GM23338 (cell line): Measurements from ENCODE around the gene DHRS7B. TPM values are rescaled to one million over a fixed set of nuclear protein-coding genes. Genes with fewer than 3 reads are reported as not detected.

Experiments
- ATAC-seq: fragments of 200-7000 bp; cut with Tn5 transposase; 3 replicates; pipeline ENCODE4 v1.9.1; 2020
- DNase-seq: peaks from one replicate; pipeline ENCODE4 v3.0.0-alpha.2; 2015; ENCODE audit warnings: low spot score
- H2AFZ ChIP-seq: fragments of 200-600 bp; sonication (generic); 2 replicates; pipeline ENCODE4 v1.8.0; 2016; ENCODE audit warnings: antibody characterized with exemption, mild to moderate bottlenecking, moderate library complexity
- H3F3A ChIP-seq: fragments of 200-600 bp; sonication (generic); replicated peaks from 2 replicates; pipeline ENCODE4 v1.8.0; 2017; ENCODE audit warnings: antibody characterized with exemption, mixed run types, low read depth
- H3K27ac ChIP-seq: fragments of 200-600 bp; sonication (generic); 2 replicates; pipeline ENCODE4 v1.6.1; 2016; ENCODE audit warnings: low read depth
- H3K27me3 ChIP-seq: fragments of 200-600 bp; sonication (generic); 2 replicates; pipeline ENCODE4 v1.8.0; 2016; ENCODE audit warnings: mild to moderate bottlenecking, mixed run types, moderate library complexity; ENCODE audit not compliant: insufficient read depth
- H3K36me3 ChIP-seq: fragments of 200-600 bp; sonication (generic); 2 replicates; pipeline ENCODE4 v1.8.0; 2016; ENCODE audit warnings: mild to moderate bottlenecking; ENCODE audit not compliant: insufficient read depth
- H3K4me1 ChIP-seq: fragments of 200-600 bp; sonication (generic); 2 replicates; pipeline ENCODE4 v1.8.0; 2016; ENCODE audit warnings: mild to moderate bottlenecking, moderate library complexity; ENCODE audit not compliant: insufficient read depth
- H3K4me2 ChIP-seq: fragments of 200-600 bp; sonication (generic); 2 replicates; pipeline ENCODE4 v1.7.1; 2017; ENCODE audit warnings: mixed run types
- H3K4me3 ChIP-seq: fragments of 200-600 bp; sonication (generic); 2 replicates; pipeline ENCODE4 v1.6.1; 2016; ENCODE audit warnings: mixed run types
- H3K79me2 ChIP-seq: fragments of 200-600 bp; sonication (generic); replicated peaks from 2 replicates; pipeline ENCODE4 v1.8.0; 2017; ENCODE audit warnings: mild to moderate bottlenecking; ENCODE audit not compliant: insufficient read depth
- H3K9me2 ChIP-seq: fragments of 200-600 bp; sonication (generic); 2 replicates; pipeline ENCODE4 v1.8.0; 2017; ENCODE audit not compliant: insufficient read depth
- H4K20me1 ChIP-seq: fragments of 200-600 bp; sonication (generic); replicated peaks from 2 replicates; pipeline ENCODE4 v1.8.0; 2017; ENCODE audit warnings: mild to moderate bottlenecking; ENCODE audit not compliant: insufficient read depth
- H3K27ac Mint-ChIP-seq: 2 replicates; pipeline ENCODE4 v1.8.0; 2020; ENCODE audit warnings: inconsistent platforms, mild to moderate bottlenecking, moderate library complexity, mixed read lengths
- H3K27me3 Mint-ChIP-seq: 3 replicates; pipeline ENCODE4 v1.8.0; 2022; ENCODE audit warnings: low read depth, mild to moderate bottlenecking, moderate library complexity, mixed read lengths, inconsistent platforms; ENCODE audit not compliant: insufficient read depth, poor library complexity
- H3K36me3 Mint-ChIP-seq: 3 replicates; pipeline ENCODE4 v1.8.0; 2021; ENCODE audit warnings: low read depth, mild to moderate bottlenecking, inconsistent platforms, moderate library complexity, mixed read lengths
- H3K4me1 Mint-ChIP-seq: 3 replicates; pipeline ENCODE4 v1.8.0; 2020; ENCODE audit warnings: mild to moderate bottlenecking, inconsistent platforms, mixed read lengths
- H3K4me3 Mint-ChIP-seq: 3 replicates; pipeline ENCODE4 v1.8.0; 2021; ENCODE audit warnings: moderate library complexity, mild to moderate bottlenecking, inconsistent platforms, mixed read lengths
- H3K9me3 Mint-ChIP-seq: 3 replicates; pipeline ENCODE4 v1.8.0; 2020; ENCODE audit warnings: moderate library complexity, mild to moderate bottlenecking, inconsistent platforms, mixed read lengths
- CREB1 ChIP-seq: fragments of 250-450 bp; sonication (Bioruptor Pico); IDR thresholded peaks from 2 replicates; pipeline ENCODE4 v1.5.0; 2020; ENCODE audit warnings: low read depth, mild to moderate bottlenecking, moderate library complexity
- EZH2 ChIP-seq: fragments of 200-600 bp; sonication (generic); IDR thresholded peaks from one replicate; pipeline ENCODE4 v1.8.0; 2017; ENCODE audit warnings: antibody characterized with exemption, mild to moderate bottlenecking, low read depth; ENCODE audit not compliant: unreplicated experiment
- JUNB ChIP-seq: IDR thresholded peaks from one replicate; pipeline ENCODE4 v1.6.1; 2016; ENCODE audit warnings: antibody characterized with exemption; ENCODE audit not compliant: unreplicated experiment
- NANOG ChIP-seq: IDR thresholded peaks from 2 replicates; pipeline ENCODE4 v1.6.1; 2016; ENCODE audit warnings: antibody characterized with exemption, borderline replicate concordance
- STAT1 ChIP-seq: IDR thresholded peaks from one replicate; pipeline ENCODE4 v1.6.1; 2016; ENCODE audit warnings: antibody characterized with exemption; ENCODE audit not compliant: unreplicated experiment
- polyA plus RNA-seq: library from polyadenylated mRNA; unstranded; fragments of >200 nt; fragmentation: Nextera tagmentation; extraction: Ambion mirVana; gene quantifications from 2 replicates; pipeline ENCODE4 v1.2.1, GENCODE V29; 2016
- total RNA-seq: library from RNA; depleted of rRNA; stranded (reverse); fragments of >200 nt; shearing (Covaris generic); gene quantifications from 2 replicates; pipeline ENCODE4 v1.2.3, GENCODE V29; 2014
- TF ChIP-seq, protein P1 (sequence below): fragments of 250-450 bp; sonication (Bioruptor Pico); IDR thresholded peaks from 2 replicates; pipeline ENCODE4 v1.5.0; 2020; ENCODE audit warnings: mild to moderate bottlenecking, moderate library complexity
- TF ChIP-seq, protein P2 (sequence below), 2 experiments: fragments of 200-600 bp in 1 of 2; sonication (generic) in 1 of 2; conservative IDR thresholded peaks; 2 replicates each; pipeline versions ENCODE4 v1.5.1 to v1.6.1; 2016 to 2017; ENCODE audit warnings: antibody characterized with exemption in 2 of 2, low read depth in 2 of 2, mild to moderate bottlenecking in 2 of 2, moderate library complexity in 1 of 2
- TF ChIP-seq, protein P3 (sequence below): IDR thresholded peaks from one replicate; pipeline ENCODE4 v1.6.1; 2018; ENCODE audit warnings: antibody characterized with exemption; ENCODE audit not compliant: unreplicated experiment
- TF ChIP-seq, protein P4 (sequence below): IDR thresholded peaks from 2 replicates; pipeline ENCODE4 v1.6.1; 2016; ENCODE audit warnings: antibody characterized with exemption

DHRS7B gene
- total and polyA plus RNA-seq, 2 experiments from 2014 or later = 26.6 to 27.9 TPM

DNA sequence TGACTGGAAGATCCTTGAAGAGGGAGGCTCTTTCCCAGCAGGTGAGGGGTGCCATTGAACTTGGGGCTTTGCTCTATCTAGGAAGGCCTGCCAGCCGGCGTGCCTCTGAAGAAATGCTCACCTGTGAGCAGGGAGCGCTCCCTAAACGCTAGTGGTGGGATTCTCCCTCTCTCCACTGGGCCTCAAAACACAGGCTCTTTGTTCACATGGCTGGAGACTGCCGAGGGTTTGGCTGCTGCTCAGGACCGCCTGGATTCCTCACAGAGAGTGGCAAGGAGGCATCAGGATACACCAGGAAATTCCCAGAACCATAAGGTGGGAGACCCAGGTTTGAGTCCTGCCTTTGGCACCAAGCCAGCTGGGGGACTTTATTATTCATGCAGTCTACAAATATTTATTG lies 104.8 kb downstream of the DHRS7B start:
- Histone ChIP-seq H3K27ac (no peak overlapping the region), H3K79me2 (no peaks in the 10 kb centered on the region), H4K20me1 (no peaks in the 10 kb centered on the region), H2AFZ (no peak overlapping the region), H3K27me3 (no peaks in the 10 kb centered on the region), H3K4me1 (no peaks in the 10 kb centered on the region), H3F3A (no peaks in the 10 kb centered on the region), H3K36me3 (no peaks in the 10 kb centered on the region), H3K4me3 (no peak overlapping the region), H3K9me2 (no peaks in the 10 kb centered on the region), H3K4me2 (no peak overlapping the region)
- H3K9me3 Mint-ChIP-seq = no peaks in the 10 kb centered on the region; the same call in 2 of the 3 replicates
- H3K36me3 Mint-ChIP-seq = no peaks in the 10 kb centered on the region; the same call in 2 of the 3 replicates
- H3K4me3 Mint-ChIP-seq = no peak overlapping the region
- no peaks in the 10 kb centered on the region; the same call in 2 of the 3 replicates for H3K4me1 Mint-ChIP-seq
- H3K27ac Mint-ChIP-seq = no peak overlapping the region
- no peak for DNase-seq
- peaks cover 13% of the 10 kb centered on the region for H3K27me3 Mint-ChIP-seq
- ATAC-seq = no peak; the same call in 2 of the 3 replicates
- TF ChIP-seq STAT1 (no peak), EZH2 (no peak), CREB1 (no peak), NANOG (no peak), JUNB (no peak)
- TF ChIP-seq, protein P1, sequence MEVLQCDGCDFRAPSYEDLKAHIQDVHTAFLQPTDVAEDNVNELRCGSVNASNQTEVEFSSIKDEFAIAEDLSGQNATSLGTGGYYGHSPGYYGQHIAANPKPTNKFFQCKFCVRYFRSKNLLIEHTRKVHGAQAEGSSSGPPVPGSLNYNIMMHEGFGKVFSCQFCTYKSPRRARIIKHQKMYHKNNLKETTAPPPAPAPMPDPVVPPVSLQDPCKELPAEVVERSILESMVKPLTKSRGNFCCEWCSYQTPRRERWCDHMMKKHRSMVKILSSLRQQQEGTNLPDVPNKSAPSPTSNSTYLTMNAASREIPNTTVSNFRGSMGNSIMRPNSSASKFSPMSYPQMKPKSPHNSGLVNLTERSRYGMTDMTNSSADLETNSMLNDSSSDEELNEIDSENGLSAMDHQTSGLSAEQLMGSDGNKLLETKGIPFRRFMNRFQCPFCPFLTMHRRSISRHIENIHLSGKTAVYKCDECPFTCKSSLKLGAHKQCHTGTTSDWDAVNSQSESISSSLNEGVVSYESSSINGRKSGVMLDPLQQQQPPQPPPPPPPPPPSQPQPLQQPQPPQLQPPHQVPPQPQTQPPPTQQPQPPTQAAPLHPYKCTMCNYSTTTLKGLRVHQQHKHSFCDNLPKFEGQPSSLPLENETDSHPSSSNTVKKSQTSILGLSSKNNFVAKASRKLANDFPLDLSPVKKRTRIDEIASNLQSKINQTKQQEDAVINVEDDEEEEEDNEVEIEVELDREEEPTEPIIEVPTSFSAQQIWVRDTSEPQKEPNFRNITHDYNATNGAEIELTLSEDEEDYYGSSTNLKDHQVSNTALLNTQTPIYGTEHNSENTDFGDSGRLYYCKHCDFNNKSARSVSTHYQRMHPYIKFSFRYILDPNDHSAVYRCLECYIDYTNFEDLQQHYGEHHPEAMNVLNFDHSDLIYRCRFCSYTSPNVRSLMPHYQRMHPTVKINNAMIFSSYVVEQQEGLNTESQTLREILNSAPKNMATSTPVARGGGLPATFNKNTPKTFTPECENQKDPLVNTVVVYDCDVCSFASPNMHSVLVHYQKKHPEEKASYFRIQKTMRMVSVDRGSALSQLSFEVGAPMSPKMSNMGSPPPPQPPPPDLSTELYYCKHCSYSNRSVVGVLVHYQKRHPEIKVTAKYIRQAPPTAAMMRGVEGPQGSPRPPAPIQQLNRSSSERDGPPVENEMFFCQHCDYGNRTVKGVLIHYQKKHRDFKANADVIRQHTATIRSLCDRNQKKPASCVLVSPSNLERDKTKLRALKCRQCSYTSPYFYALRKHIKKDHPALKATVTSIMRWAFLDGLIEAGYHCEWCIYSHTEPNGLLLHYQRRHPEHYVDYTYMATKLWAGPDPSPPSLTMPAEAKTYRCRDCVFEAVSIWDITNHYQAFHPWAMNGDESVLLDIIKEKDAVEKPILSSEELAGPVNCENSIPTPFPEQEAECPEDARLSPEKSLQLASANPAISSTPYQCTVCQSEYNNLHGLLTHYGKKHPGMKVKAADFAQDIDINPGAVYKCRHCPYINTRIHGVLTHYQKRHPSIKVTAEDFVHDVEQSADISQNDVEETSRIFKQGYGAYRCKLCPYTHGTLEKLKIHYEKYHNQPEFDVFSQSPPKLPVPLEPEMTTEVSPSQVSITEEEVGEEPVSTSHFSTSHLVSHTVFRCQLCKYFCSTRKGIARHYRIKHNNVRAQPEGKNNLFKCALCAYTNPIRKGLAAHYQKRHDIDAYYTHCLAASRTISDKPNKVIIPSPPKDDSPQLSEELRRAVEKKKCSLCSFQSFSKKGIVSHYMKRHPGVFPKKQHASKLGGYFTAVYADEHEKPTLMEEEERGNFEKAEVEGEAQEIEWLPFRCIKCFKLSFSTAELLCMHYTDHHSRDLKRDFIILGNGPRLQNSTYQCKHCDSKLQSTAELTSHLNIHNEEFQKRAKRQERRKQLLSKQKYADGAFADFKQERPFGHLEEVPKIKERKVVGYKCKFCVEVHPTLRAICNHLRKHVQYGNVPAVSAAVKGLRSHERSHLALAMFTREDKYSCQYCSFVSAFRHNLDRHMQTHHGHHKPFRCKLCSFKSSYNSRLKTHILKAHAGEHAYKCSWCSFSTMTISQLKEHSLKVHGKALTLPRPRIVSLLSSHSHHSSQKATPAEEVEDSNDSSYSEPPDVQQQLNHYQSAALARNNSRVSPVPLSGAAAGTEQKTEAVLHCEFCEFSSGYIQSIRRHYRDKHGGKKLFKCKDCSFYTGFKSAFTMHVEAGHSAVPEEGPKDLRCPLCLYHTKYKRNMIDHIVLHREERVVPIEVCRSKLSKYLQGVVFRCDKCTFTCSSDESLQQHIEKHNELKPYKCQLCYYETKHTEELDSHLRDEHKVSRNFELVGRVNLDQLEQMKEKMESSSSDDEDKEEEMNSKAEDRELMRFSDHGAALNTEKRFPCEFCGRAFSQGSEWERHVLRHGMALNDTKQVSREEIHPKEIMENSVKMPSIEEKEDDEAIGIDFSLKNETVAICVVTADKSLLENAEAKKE (CRISPR knock-in tag) = no peak
- TF ChIP-seq, protein P2, sequence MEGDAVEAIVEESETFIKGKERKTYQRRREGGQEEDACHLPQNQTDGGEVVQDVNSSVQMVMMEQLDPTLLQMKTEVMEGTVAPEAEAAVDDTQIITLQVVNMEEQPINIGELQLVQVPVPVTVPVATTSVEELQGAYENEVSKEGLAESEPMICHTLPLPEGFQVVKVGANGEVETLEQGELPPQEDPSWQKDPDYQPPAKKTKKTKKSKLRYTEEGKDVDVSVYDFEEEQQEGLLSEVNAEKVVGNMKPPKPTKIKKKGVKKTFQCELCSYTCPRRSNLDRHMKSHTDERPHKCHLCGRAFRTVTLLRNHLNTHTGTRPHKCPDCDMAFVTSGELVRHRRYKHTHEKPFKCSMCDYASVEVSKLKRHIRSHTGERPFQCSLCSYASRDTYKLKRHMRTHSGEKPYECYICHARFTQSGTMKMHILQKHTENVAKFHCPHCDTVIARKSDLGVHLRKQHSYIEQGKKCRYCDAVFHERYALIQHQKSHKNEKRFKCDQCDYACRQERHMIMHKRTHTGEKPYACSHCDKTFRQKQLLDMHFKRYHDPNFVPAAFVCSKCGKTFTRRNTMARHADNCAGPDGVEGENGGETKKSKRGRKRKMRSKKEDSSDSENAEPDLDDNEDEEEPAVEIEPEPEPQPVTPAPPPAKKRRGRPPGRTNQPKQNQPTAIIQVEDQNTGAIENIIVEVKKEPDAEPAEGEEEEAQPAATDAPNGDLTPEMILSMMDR (conservative IDR thresholded peaks at IDR 0.05; ENCODE audit: low read depth in 2 of 2) = no peak
- TF ChIP-seq, protein P3, sequence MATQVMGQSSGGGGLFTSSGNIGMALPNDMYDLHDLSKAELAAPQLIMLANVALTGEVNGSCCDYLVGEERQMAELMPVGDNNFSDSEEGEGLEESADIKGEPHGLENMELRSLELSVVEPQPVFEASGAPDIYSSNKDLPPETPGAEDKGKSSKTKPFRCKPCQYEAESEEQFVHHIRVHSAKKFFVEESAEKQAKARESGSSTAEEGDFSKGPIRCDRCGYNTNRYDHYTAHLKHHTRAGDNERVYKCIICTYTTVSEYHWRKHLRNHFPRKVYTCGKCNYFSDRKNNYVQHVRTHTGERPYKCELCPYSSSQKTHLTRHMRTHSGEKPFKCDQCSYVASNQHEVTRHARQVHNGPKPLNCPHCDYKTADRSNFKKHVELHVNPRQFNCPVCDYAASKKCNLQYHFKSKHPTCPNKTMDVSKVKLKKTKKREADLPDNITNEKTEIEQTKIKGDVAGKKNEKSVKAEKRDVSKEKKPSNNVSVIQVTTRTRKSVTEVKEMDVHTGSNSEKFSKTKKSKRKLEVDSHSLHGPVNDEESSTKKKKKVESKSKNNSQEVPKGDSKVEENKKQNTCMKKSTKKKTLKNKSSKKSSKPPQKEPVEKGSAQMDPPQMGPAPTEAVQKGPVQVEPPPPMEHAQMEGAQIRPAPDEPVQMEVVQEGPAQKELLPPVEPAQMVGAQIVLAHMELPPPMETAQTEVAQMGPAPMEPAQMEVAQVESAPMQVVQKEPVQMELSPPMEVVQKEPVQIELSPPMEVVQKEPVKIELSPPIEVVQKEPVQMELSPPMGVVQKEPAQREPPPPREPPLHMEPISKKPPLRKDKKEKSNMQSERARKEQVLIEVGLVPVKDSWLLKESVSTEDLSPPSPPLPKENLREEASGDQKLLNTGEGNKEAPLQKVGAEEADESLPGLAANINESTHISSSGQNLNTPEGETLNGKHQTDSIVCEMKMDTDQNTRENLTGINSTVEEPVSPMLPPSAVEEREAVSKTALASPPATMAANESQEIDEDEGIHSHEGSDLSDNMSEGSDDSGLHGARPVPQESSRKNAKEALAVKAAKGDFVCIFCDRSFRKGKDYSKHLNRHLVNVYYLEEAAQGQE = no peak
- TF ChIP-seq, protein P4, sequence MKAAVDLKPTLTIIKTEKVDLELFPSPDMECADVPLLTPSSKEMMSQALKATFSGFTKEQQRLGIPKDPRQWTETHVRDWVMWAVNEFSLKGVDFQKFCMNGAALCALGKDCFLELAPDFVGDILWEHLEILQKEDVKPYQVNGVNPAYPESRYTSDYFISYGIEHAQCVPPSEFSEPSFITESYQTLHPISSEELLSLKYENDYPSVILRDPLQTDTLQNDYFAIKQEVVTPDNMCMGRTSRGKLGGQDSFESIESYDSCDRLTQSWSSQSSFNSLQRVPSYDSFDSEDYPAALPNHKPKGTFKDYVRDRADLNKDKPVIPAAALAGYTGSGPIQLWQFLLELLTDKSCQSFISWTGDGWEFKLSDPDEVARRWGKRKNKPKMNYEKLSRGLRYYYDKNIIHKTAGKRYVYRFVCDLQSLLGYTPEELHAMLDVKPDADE = no peak
